Adrenal gland (tissue), 5 donors: ENCODE results near the gene KCND2.

ENCODE experiments used
- CTCF ChIP-seq, 6 experiments: fragments of 450-650 bp in 4 of 6; fragments of 200-600 bp in 2 of 6; sonication (generic) in 1 of 6; IDR thresholded peaks; 1 replicate in 5 of 6; 2 replicates in 1 of 6; pipeline versions ENCODE4 v1.5.1 to v1.8.0; 2016 to 2021; ENCODE audit warnings: antibody characterized with exemption in 6 of 6, mild to moderate bottlenecking in 2 of 6, moderate library complexity in 1 of 6
- POLR2A ChIP-seq, 2 donors: fragments of 450-650 bp; IDR thresholded peaks; one replicate each; pipeline ENCODE4 v1.6.1; 2017; ENCODE audit warnings: antibody characterized with exemption in 2 of 2, mild to moderate bottlenecking in 2 of 2, moderate library complexity in 1 of 2
- donor health status: DM: no; HTN: no; CAD: no.

- TF ChIP-seq CTCF (IDR thresholded peaks at IDR 0.05) (no peak), POLR2A (IDR thresholded peaks at IDR 0.05) (no peak)
These were observed 191.1 kb downstream of the KCND2 start for GRCh38 chr7:120464104-120464503.
